ENCODE results near the gene WNT16. TPM values are rescaled to one million over a fixed set of nuclear protein-coding genes. Genes with fewer than 3 reads are reported as not detected.
"Not testable (repeated sequence)": the region's sequence is repeated elsewhere in the genome, so short reads cannot be mapped to it uniquely, and the experiment has no call there.

The WNT16 gene
- total RNA-seq, 1 donor = under 0.01 TPM

- DNase-seq (ENCODE audit: low read depth) = no peak
- TF ChIP-seq, protein P1, sequence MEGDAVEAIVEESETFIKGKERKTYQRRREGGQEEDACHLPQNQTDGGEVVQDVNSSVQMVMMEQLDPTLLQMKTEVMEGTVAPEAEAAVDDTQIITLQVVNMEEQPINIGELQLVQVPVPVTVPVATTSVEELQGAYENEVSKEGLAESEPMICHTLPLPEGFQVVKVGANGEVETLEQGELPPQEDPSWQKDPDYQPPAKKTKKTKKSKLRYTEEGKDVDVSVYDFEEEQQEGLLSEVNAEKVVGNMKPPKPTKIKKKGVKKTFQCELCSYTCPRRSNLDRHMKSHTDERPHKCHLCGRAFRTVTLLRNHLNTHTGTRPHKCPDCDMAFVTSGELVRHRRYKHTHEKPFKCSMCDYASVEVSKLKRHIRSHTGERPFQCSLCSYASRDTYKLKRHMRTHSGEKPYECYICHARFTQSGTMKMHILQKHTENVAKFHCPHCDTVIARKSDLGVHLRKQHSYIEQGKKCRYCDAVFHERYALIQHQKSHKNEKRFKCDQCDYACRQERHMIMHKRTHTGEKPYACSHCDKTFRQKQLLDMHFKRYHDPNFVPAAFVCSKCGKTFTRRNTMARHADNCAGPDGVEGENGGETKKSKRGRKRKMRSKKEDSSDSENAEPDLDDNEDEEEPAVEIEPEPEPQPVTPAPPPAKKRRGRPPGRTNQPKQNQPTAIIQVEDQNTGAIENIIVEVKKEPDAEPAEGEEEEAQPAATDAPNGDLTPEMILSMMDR (IDR thresholded peaks at IDR 0.05; ENCODE audit: insufficient read depth, low read depth, low read length) = no peak
- H3K4me3 ChIP-seq (ENCODE audit: low read depth, low read length) = no peak overlapping the region
These were observed 22.2 kb upstream of the WNT16 start for GRCh38 chr7:121306565-121306964.

GRCh38 chr7:121307021-121307574 lies 21.7 kb upstream of the WNT16 start:
- DNase-seq (ENCODE audit: low read depth) = no peak
- no peak overlapping the region for H3K4me3 ChIP-seq (ENCODE audit: low read depth, low read length)
- TF ChIP-seq, protein P1 (IDR thresholded peaks at IDR 0.05; ENCODE audit: insufficient read depth, low read depth, low read length) = no peak

DNA sequence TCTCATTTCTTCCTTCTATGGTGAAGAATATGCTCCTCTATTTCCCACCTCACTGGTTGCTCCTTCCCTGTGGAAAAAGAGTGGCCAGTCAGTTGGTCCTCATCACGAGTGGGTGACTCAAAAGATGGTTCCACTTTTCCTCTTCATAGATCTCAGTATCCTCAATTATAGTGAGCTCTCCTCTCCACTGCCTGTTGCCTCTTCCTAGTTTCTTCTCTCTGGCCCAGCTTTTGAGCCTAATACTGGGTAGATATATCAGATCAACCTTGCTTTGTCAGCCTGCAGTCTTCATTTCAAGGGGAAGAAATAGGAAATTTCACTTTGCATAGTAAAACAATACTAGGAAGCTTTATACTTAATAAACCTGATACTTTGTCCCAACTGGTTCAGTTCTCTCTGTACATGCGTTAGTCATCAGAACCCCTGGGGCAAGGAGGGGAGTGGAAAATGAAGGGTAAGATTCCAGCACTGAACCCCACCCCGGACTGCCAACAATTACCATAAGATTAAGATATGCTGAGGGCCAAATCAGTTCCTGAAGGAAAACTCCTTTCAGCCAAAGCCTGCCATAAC lies 15.5 kb upstream of the WNT16 start:
- no peak overlapping the region for H3K4me3 ChIP-seq (ENCODE audit: low read depth, low read length)
- TF ChIP-seq, protein P1 (IDR thresholded peaks at IDR 0.05; ENCODE audit: insufficient read depth, low read depth, low read length) = no peak

GRCh38 chr7:121313793-121314676 lies 14.8 kb upstream of the WNT16 start:
- no peak overlapping the region for H3K4me3 ChIP-seq (ENCODE audit: low read depth, low read length)
- TF ChIP-seq, protein P1 (IDR thresholded peaks at IDR 0.05; ENCODE audit: insufficient read depth, low read depth, low read length) = no peak
- DNase-seq (ENCODE audit: low read depth) = peak; percentile 30

More for the DNA sequence above, 15.5 kb upstream of the WNT16 start:
- DNase-seq (ENCODE audit: low read depth) = no peak

DNA sequence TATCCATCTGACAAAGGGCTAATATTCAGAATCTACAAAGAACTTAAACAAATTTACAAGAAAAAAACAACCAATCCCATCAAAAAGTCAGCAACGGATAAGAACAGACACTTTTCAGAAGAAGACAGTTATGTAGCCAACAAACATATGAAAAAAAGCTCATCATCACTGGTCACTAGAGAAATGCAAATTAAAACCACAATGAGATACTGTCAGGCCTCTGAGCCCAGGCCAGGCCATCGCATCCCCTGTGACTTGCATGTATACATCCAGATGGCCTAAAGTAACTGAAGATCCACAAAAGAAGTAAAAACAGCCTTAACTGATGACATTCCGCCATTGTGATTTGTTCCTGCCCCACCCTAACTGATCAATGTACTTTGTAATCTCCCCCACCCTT lies 13.6 kb upstream of the WNT16 start:
- not testable (repeated sequence) for DNase-seq (ENCODE audit: low read depth); H3K4me3 ChIP-seq (ENCODE audit: low read depth, low read length)

GRCh38 chr7:121322460-121322859 lies 6.3 kb upstream of the WNT16 start:
- TF ChIP-seq, protein P1 (IDR thresholded peaks at IDR 0.05; ENCODE audit: insufficient read depth, low read depth, low read length) = no peak
- no peak for DNase-seq (ENCODE audit: low read depth)

More at GRCh38 chr7:121322460-121322859, 6.3 kb upstream of the WNT16 start:
- no peak overlapping the region for H3K4me3 ChIP-seq (ENCODE audit: low read depth, low read length)

Measured in fibroblast of villous mesenchyme (primary cell).